Measurements from ENCODE around the gene TRIOBP. TPM values are rescaled to one million over a fixed set of nuclear protein-coding genes. Genes with fewer than 3 reads are reported as not detected.

TRIOBP gene
- total RNA-seq, 2 experiments from 2014 or later = 9.0 to 10.1 TPM

GRCh38 chr22:37731804-37732471 is 35.1 kb downstream of the TRIOBP start:
- Mint-ChIP-seq H3K4me1 (ENCODE audit: low read depth) (no peaks in the 10 kb centered on the region), H3K4me3 (no peak overlapping the region), H3K9me3 (no peaks in the 10 kb centered on the region), H3K36me3 (ENCODE audit: low read depth) (no peaks in the 10 kb centered on the region), H3K27ac (no peak overlapping the region), H3K27me3 (no peaks in the 10 kb centered on the region)
- no peak for TF ChIP-seq CTCF (IDR thresholded peaks at IDR 0.05)
- Histone ChIP-seq H3K27ac (ENCODE audit: low read depth in 1 of 2, low read length in 2 of 2) (no peak overlapping the region), H3K4me1 (ENCODE audit: insufficient read depth, low read length) (no peaks in the 10 kb centered on the region), H3K9me3 (ENCODE audit: control insufficient read depth in 1 of 2, insufficient read depth in 1 of 2, low read length in 2 of 2) (no peaks in the 10 kb centered on the region), H3K27me3 (ENCODE audit: control insufficient read depth in 1 of 2, insufficient read depth in 2 of 2, low read length in 2 of 2) (no peaks in the 10 kb centered on the region), H3K36me3 (ENCODE audit: insufficient read depth, low read length) (no peaks in the 10 kb centered on the region), H3K4me3 (ENCODE audit: low read length) (no peak overlapping the region)
- POLR2A ChIA-PET = no interaction called here
- intact Hi-C loops (cut with DNase I, micrococcal nuclease) = no loop called here
- ATAC-seq (ENCODE audit: poor library complexity) (no peak), DNase-seq (peak in 1 of 14 experiments; percentile 22)
- CTCF ChIA-PET = no interaction called here

- ChIA-PET CTCF (no interaction called here), POLR2A (no interaction called here)
- H3K27me3 ChIP-seq (ENCODE audit: control insufficient read depth in 1 of 2, insufficient read depth in 2 of 2, low read length in 2 of 2) = no peaks in the 10 kb centered on the region
- no peak for DNase-seq
- H3K27me3 Mint-ChIP-seq = no peaks in the 10 kb centered on the region
- H3K4me3 Mint-ChIP-seq = no peak overlapping the region
- no peaks in the 10 kb centered on the region for H3K36me3 ChIP-seq (ENCODE audit: insufficient read depth, low read length)
- intact Hi-C loops (cut with DNase I, micrococcal nuclease) = no loop called here
- H3K9me3 ChIP-seq (ENCODE audit: control insufficient read depth in 1 of 2, insufficient read depth in 1 of 2, low read length in 2 of 2) = no peaks in the 10 kb centered on the region
- no peak overlapping the region for H3K27ac ChIP-seq (ENCODE audit: low read depth in 1 of 2, low read length in 2 of 2)
- no peaks in the 10 kb centered on the region for H3K36me3 Mint-ChIP-seq (ENCODE audit: low read depth)
- no peak for ATAC-seq (ENCODE audit: poor library complexity)
- H3K4me3 ChIP-seq (ENCODE audit: low read length) = no peak overlapping the region
- TF ChIP-seq CTCF (IDR thresholded peaks at IDR 0.05) = no peak
- H3K4me1 ChIP-seq (ENCODE audit: insufficient read depth, low read length) = no peaks in the 10 kb centered on the region
- no peak overlapping the region for H3K27ac Mint-ChIP-seq
- no peaks in the 10 kb centered on the region for H3K9me3 Mint-ChIP-seq
- no peaks in the 10 kb centered on the region for H3K4me1 Mint-ChIP-seq (ENCODE audit: low read depth)
Measured at GRCh38 chr22:37732699-37733607, 36.1 kb downstream of the TRIOBP start.

GRCh38 chr22:37733625-37734401 is 37.0 kb downstream of the TRIOBP start:
- H3K4me3 Mint-ChIP-seq = no peak overlapping the region
- Histone ChIP-seq H3K27ac (ENCODE audit: low read depth in 1 of 2, low read length in 2 of 2) (no peak overlapping the region), H3K36me3 (ENCODE audit: insufficient read depth, low read length) (no peaks in the 10 kb centered on the region), H3K9me3 (ENCODE audit: control insufficient read depth in 1 of 2, insufficient read depth in 1 of 2, low read length in 2 of 2) (no peaks in the 10 kb centered on the region), H3K4me1 (ENCODE audit: insufficient read depth, low read length) (peaks cover under 1% of the 10 kb centered on the region), H3K27me3 (ENCODE audit: control insufficient read depth in 1 of 2, insufficient read depth in 2 of 2, low read length in 2 of 2) (no peaks in the 10 kb centered on the region), H3K4me3 (ENCODE audit: low read length) (no peak overlapping the region)
- CTCF ChIA-PET = no interaction called here
- no peaks in the 10 kb centered on the region for H3K9me3 Mint-ChIP-seq
- H3K36me3 Mint-ChIP-seq (ENCODE audit: low read depth) = no peaks in the 10 kb centered on the region
- intact Hi-C loops (cut with DNase I, micrococcal nuclease) = no loop called here
- DNase-seq (no peak), ATAC-seq (ENCODE audit: poor library complexity) (no peak)
- H3K27me3 Mint-ChIP-seq = no peaks in the 10 kb centered on the region
- POLR2A ChIA-PET = no interaction called here
- no peak overlapping the region for H3K27ac Mint-ChIP-seq
- TF ChIP-seq CTCF (IDR thresholded peaks at IDR 0.05) = no peak
- no peaks in the 10 kb centered on the region for H3K4me1 Mint-ChIP-seq (ENCODE audit: low read depth)

Measured in CD4-positive, alpha-beta T cell (primary cell).